Sigmoid colon (tissue), 4 donors: ENCODE results near the gene TMEM9.

Experiments used
- EP300 ChIP-seq, 4 donors: sonication (generic); formaldehyde crosslinking; IDR thresholded peaks; one replicate each; pipeline ENCODE4 v1.6.1; 2017; ENCODE audit warnings: antibody characterized with exemption in 4 of 4
- TF ChIP-seq, protein P1 (sequence below), 4 experiments: fragments of 450-650 bp in 3 of 4; fragments of 200-600 bp in 1 of 4; IDR thresholded peaks; one replicate each; pipeline ENCODE4 v1.5.1; 2016 to 2019; ENCODE audit warnings: antibody characterized with exemption in 4 of 4, mild to moderate bottlenecking in 3 of 4, moderate library complexity in 2 of 4

DNA sequence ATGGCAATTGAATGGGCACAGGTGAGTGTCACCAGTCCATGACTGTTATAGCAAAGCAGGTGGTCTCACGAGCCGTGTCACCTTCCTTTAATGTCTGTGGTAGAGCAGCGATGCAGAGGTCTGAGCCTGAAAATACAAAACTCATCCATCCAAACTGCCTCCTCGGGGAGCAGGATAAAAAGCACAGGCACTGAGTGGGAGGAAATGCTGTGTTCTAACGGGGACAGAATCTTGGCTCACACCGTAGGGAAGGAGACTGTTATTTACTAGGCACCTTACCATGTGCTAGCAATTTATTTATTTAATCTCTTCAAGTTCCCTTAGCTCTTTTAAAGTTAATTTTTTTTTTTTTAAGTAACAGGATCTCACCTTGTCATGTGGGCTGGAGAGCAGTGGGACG is 28.5 kb downstream of the TMEM9 start:
- TF ChIP-seq, protein P1, sequence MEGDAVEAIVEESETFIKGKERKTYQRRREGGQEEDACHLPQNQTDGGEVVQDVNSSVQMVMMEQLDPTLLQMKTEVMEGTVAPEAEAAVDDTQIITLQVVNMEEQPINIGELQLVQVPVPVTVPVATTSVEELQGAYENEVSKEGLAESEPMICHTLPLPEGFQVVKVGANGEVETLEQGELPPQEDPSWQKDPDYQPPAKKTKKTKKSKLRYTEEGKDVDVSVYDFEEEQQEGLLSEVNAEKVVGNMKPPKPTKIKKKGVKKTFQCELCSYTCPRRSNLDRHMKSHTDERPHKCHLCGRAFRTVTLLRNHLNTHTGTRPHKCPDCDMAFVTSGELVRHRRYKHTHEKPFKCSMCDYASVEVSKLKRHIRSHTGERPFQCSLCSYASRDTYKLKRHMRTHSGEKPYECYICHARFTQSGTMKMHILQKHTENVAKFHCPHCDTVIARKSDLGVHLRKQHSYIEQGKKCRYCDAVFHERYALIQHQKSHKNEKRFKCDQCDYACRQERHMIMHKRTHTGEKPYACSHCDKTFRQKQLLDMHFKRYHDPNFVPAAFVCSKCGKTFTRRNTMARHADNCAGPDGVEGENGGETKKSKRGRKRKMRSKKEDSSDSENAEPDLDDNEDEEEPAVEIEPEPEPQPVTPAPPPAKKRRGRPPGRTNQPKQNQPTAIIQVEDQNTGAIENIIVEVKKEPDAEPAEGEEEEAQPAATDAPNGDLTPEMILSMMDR (IDR thresholded peaks at IDR 0.05), result no peak
- TF ChIP-seq EP300 (IDR thresholded peaks at IDR 0.05), result no peak
